ENCODE data around the gene MTCL3.

- TF ChIP-seq, protein P1, sequence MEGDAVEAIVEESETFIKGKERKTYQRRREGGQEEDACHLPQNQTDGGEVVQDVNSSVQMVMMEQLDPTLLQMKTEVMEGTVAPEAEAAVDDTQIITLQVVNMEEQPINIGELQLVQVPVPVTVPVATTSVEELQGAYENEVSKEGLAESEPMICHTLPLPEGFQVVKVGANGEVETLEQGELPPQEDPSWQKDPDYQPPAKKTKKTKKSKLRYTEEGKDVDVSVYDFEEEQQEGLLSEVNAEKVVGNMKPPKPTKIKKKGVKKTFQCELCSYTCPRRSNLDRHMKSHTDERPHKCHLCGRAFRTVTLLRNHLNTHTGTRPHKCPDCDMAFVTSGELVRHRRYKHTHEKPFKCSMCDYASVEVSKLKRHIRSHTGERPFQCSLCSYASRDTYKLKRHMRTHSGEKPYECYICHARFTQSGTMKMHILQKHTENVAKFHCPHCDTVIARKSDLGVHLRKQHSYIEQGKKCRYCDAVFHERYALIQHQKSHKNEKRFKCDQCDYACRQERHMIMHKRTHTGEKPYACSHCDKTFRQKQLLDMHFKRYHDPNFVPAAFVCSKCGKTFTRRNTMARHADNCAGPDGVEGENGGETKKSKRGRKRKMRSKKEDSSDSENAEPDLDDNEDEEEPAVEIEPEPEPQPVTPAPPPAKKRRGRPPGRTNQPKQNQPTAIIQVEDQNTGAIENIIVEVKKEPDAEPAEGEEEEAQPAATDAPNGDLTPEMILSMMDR (IDR thresholded peaks at IDR 0.05; ENCODE audit: low read depth, low read length, missing input control) = no peak
- TF ChIP-seq GABPA (IDR thresholded peaks at IDR 0.05 in 1 of 2, conservative IDR thresholded peaks at IDR 0.05 in 1 of 2) = no peak
- TF ChIP-seq, protein P2, sequence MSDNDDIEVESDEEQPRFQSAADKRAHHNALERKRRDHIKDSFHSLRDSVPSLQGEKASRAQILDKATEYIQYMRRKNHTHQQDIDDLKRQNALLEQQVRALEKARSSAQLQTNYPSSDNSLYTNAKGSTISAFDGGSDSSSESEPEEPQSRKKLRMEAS (IDR thresholded peaks at IDR 0.05) = no peak
- no peak for TF ChIP-seq HNF4A (conservative IDR thresholded peaks at IDR 0.05)
- TF ChIP-seq YY1 (IDR thresholded peaks at IDR 0.05) = no peak
- no peak for TF ChIP-seq FOXA1 (IDR thresholded peaks at IDR 0.05)
- TF ChIP-seq NR2F2 (IDR thresholded peaks at IDR 0.05) = no peak
- TF ChIP-seq TAF1 (conservative IDR thresholded peaks at IDR 0.05) = no peak
- no peak for TF ChIP-seq SP1 (IDR thresholded peaks at IDR 0.05)
- no peak for TF ChIP-seq ATF3 (IDR thresholded peaks at IDR 0.05)
- no peak for TF ChIP-seq JUND (IDR thresholded peaks at IDR 0.05)
- TF ChIP-seq RAD21 (IDR thresholded peaks at IDR 0.05) = no peak
- TF ChIP-seq RXRA (IDR thresholded peaks at IDR 0.05) = no peak
These were observed 37.5 kb downstream of the MTCL3 start for GRCh38 chr6:127481628-127482027.
